ENCODE results near the gene GBP3.
"Not testable (repeated sequence)": the region's sequence is repeated elsewhere in the genome, so short reads cannot be mapped to it uniquely, and the experiment has no call there.

Gene GBP3

DNA sequence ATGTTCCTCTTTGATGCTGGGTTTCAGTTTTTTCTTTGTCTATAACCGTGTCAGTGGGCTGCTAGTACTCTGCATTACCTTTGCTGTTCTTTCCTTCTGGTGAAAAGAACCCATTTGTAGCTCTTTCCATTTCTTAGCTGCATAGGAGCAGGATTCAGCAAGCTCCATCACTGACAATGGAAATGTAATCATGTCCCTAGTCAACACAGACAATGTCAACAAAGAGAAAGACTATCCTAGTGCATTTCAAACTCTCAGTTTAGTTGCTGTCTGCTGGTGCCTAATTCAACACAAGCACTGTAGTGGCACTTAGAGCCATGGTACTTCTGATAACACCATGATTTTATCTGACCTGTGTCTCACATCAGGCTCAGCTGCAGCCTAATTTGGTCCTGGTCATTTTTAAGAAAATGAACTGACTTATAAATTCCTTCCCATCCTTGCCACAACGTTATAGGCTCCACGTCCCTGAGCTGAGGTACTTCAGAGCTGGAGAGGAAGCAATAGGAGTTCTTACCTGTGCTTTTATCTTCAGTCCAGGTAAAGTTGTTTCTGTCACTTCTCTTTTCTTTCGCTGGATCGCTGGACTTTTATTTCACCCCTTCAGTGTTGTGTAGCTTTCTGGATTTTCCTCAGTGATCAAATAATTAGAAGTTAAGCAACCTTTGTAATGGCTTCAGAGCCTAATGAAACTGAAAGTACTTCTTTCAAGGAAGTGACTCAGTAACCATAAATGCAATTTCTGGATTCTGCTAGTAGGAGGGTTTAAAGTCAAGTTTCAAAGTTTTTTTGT lies at the start of gene GBP3:
GBP3 (minus strand) TSS at position 700 of the 793 bp plus-strand sequence. CDS start 2,145 bp downstream, outside the sequence.
- no peak for DNase-seq

DNA sequence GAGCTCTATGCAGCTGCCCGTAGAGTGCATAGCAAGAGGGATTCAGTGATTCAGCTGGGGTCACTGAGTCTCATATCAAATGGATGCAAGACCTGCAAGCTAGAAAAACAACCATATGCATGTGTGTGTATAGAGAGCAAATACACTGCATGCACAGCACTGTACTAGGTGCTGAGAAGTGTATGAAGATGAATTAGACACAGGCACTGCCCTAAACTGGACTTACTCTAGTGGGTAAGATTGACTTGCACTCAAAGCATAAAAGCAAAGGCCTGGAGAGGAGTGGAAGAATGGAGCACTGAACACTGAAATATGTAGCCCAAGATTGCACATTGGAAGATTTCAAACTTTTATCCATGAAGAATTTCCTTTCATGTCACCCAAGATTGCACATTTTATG lies 47.8 kb upstream of the GBP3 start:
- no peak for DNase-seq

GRCh38 chr1:89069951-89070350 lies 47.3 kb upstream of the GBP3 start:
- DNase-seq, result no peak

- DNase-seq, result no peak
Measured at GRCh38 chr1:89068291-89068690, 45.6 kb upstream of the GBP3 start.

GRCh38 chr1:89065079-89065868 lies 42.6 kb upstream of the GBP3 start, which contains the start of gene GBP1:
Gene GBP1, minus strand, starts transcription at chr1:89065208. Its CDS starts 1,974 bp downstream, at chr1:89063234.
- no peak for DNase-seq

DNA sequence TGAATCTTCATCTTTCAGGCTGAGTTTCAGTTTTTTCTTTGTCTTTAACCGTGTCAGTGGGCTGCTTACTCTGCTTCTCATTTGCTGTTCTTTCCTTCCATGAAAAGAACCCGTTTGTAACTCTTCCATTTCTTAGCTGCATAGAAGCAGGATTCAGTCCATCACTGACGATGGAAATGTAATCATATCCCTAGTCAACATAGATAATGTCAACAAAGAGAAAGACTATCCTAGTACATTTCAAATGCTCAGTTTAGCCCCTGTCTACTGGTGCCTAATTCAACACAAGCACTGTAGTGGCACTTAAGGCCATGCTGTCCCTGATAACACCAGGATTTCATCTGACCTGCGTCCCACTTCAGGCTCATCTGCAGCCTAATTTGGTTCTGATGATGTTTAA lies 42.0 kb upstream of the GBP3 start:
- no peak for DNase-seq

DNA sequence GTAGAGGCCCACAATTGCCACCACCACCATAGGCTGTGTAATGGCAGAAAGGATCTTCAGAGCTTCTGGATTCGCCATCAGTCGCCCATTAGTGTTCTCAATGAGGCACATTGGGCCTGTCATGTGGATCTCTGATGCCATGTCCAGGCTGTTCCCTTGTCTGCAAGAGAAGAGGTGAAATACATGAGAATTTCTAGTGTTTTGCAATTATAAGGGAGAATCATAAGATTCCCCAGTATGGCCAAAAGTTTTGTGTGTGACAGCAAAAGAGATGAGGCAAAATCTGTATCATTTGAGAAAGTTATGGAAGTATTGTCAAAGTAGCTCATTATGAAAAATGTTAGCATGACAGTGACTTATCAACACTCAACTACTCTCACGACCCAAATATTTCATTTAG lies 40.4 kb upstream of the GBP3 start:
- no peak for DNase-seq

DNA sequence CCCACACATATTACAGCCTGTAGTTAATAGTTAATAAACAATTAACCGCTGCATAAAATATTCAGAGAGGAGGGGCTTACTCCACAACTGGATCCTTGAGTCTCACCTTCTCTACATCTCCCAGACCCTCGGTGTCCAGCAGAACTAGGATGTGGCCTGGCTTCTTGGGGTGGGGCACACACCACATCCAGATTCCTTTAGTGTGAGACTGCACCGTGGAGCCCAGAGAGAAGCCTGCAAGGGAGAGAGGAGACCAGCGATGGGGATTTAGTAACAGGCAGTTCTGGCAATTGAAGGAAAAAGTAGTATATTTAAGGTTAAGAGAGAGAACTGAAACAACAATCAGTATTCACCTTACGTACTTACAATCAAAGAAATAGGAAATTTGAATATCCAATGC lies 37.4 kb upstream of the GBP3 start:
- DNase-seq, result no peak

GRCh38 chr1:89051955-89052312 lies 29.3 kb upstream of the GBP3 start:
- DNase-seq, result no peak

- DNase-seq, result no peak
Measured at GRCh38 chr1:89051300-89051954, 28.8 kb upstream of the GBP3 start.

DNA sequence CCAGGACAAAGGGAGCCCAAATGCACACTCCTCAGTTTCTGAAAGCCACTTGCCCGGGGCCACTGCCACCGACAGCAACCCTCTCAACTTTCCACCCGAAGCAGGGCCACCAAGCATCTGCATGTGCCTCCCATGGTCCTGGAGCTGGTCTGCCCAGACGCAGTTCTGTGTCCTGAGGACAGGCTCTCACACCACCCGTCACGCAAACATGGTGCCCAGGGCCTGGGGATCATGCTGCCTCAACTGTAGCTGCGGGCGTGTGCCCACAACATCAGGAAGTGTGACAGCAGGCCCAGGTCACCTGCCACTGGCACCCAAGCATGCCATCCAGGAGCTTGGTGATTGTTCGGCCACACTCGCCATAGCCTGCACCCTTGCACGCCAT lies 28.0 kb upstream of the GBP3 start:
- DNase-seq, result no peak

DNA sequence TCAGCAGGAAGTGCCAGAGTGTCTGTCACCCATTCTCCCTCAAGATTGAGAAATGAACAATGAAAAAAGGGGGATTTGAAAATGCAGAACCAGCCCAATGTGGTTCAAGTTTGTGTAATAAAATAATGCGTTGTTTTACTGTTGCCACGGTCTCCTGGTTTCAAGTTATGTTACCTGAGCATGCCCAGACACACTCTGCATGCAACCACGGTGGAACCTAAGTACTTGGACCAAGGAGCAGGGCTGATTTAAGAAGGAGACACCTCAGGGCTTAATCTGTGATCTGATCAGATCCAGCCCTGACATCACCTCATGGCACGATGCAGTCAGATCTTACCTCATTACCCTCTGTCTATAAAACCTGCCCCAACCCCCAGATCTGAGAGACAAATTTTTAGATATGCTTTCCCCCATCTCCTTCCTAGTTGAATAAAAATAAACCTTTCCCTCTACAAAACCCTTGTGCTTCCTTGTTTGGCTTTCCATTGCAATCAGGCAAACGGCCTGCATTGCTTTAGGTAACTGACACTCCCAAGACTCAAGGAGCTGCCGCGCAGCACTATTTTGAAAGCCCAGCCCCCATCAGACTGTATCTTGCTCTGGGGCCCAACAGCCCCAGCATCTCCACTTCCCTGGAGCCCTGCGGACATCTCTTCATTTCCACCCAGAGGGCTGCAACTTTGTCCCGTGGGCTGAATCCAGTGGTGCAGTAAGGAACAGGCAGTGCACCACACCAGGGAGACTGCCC lies 27.4 kb upstream of the GBP3 start:
- DNase-seq, result not testable (repeated sequence)

DNA sequence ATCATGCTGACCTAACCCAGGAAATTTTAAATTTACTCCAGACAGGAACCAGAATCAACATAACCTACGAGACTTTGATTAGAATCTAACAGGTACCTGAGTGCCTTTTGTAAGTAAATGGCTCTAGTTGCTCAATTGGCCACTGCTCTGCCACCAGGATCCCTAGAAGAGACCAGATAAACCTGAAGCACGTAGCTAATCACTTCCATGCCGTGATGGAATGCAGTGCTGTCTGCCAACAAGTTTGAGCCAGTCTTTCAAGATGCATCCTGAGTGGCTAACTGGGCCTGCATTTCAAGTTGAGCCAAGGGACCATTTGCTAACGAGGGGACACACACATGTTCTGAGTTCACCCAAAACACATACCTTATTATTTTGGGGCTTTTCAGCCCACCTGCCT lies 26.5 kb upstream of the GBP3 start:
- DNase-seq, result not testable (repeated sequence)

DNA sequence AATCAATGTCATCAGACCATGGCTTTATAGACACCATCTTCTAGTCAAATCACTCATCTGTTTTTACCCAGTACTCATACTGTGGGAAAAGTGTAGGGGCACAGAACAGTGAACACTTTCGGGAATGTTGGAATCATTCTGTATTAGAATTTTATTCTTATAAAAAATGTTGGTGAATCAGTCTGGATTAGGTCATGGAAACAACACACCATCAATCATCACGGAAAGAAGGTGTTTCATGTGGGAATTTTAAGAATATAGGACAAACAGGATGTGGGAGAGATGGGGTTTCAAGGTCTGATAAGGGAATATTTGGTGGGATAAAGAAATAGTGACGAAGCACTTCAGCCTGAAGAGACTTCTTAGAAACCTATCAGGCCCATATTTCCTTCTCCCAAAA lies 25.1 kb upstream of the GBP3 start:
- DNase-seq, result no peak

- DNase-seq, result not testable (repeated sequence)
Measured at GRCh38 chr1:89046318-89047183, 23.9 kb upstream of the GBP3 start.

GRCh38 chr1:89044970-89045721 lies 22.5 kb upstream of the GBP3 start:
- no peak for DNase-seq

DNA sequence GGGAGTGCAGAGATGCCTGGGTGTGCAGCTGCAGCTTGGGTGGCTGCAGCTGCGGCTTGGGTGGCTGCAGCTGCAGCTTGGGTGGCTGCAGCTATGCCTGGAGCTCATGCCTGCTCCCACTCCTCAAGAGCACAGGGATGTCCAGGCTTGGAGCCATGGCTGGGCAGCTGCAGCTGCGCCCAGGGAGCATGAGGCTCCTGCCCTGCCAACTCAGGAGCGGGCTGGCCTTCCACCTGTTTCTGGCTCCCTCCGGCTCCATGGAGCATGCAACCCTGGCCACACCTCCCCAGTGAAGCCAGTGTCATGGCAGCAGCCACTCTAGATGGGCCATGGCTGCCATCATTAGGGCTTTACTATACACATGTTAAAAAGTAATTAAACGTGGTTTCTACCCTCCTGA lies 21.3 kb upstream of the GBP3 start:
- no peak for DNase-seq

DNA sequence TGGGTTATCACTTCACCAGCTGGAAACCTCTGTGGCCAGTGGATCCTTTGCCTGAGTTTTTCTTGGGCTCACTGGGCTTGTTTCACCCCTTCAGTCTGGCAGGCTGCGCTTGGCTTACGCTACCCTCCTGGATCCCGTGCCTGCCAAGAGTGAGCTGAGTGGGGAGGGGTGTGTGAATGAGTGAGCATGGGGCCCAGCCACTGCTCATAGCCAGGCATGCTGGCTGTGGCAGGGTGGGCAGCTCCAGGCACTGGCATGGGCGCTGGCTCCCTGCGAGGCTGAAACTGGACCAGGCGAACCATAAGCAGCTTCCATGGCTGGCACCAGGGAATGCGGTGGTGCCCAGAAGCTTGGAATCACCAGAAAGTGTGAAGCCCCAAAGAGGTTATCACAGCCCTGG lies 19.8 kb upstream of the GBP3 start:
- no peak for DNase-seq

DNA sequence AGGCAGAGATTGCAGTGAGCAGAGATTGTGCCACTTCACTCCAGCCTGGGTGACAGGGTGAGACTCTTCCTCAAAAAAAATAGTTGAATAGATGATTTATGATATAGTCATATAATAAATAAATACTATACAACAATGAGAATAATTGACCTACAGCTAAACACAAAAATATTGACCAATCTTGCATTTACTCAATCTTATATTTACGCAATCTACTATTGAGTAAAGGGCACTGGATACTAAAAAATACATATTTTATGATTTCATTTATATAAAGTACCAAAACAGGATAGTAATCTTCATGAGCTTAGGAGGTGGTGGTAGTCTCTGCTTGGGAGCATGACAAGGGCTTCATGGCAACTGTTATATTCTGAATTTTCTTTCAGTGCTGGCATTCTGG lies 19.1 kb upstream of the GBP3 start:
- DNase-seq, result no peak

GRCh38 chr1:89041119-89041641 lies 18.5 kb upstream of the GBP3 start:
- no peak for DNase-seq

DNA sequence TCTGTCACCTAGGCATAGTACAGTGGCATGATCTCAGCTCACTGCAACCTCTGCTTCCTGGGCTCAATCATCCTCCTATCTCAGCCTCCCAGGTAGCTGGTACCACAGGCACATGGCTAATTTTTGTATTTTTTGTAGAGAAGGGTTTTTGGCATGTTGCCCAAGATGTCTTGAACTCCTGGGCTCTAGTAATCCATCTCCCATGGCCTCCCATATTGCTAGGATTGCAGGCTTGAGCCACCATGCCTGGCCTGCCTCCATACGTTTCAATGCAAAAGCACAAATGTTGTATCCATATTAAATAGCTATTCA lies 17.6 kb upstream of the GBP3 start:
- no peak for DNase-seq
